ENCODE results near the gene NDUFA5. TPM values are rescaled to one million over a fixed set of nuclear protein-coding genes. Genes with fewer than 3 reads are reported as not detected.

NDUFA5 gene
- total RNA-seq, 1 donor from 2014 or later, result 42.2 TPM

DNA sequence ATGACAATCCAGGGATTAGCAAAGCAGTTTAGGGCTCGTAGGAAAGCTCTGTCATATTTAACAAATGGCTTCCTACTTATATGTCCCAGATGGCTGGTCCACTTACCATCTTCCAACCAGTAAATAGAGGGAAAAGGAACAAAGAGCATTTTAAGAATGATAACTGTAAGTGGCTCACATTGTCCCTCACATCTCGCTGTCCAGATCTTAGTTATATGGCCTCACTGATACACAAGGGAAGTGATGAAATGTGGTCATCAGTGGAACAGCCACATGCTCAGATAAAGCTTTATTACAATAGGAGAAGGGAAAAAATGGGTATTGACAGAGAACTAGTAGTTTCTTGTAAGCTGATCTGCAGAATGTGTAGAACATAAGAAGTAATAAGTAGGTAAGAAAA is 59.0 kb downstream of the NDUFA5 start:
- TF ChIP-seq CTCF (IDR thresholded peaks at IDR 0.05; ENCODE audit: insufficient read depth, low read length, poor library complexity, severe bottlenecking), result no peak
- DNase-seq (ENCODE audit: low read depth), result no peak
- no peak overlapping the region for H3K4me3 ChIP-seq (ENCODE audit: low read depth, low read length)
- H3K36me3 ChIP-seq (ENCODE audit: control insufficient read depth, insufficient read depth, low read length), result no peaks in the 10 kb centered on the region
- no peaks in the 10 kb centered on the region for H3K27me3 ChIP-seq (ENCODE audit: control insufficient read depth, insufficient read depth, low read length)

- no peak for TF ChIP-seq CTCF (IDR thresholded peaks at IDR 0.05; ENCODE audit: insufficient read depth, low read length, poor library complexity, severe bottlenecking)
- Histone ChIP-seq H3K36me3 (ENCODE audit: control insufficient read depth, insufficient read depth, low read length) (no peaks in the 10 kb centered on the region), H3K4me3 (ENCODE audit: low read depth, low read length) (no peak overlapping the region), H3K27me3 (ENCODE audit: control insufficient read depth, insufficient read depth, low read length) (no peaks in the 10 kb centered on the region)
- no peak for DNase-seq (ENCODE audit: low read depth)
Observed at GRCh38 chr7:123498031-123498430, 59.6 kb downstream of the NDUFA5 start.

DNA sequence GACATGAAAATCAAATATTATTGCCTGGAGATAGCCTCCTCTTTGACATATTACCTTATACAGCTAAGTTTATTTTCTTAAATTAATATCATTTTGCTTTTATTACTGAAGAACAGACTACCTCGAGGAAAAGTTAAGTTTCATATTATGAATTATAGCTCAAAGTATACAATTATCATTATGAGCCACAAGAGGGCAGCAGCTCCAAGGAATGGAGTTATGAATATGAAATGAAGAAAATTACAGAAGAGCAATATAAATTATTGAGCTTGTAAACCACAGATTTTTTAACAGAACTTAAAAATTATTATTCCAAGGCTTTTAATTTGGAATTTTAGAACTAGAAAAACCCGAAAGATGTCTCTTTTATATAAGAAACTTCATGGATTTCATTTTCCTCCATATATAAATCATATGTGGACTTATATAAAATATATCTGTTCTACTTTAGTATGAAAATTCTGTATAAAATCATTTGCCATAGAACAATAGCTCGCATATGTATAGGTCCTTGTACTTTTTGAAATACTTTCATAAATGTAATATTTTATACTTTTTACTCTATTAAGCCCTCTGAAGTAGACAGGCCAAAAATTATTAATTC is 63.3 kb downstream of the NDUFA5 start:
- no peak for DNase-seq (ENCODE audit: low read depth)
- peak; percentile 67 for TF ChIP-seq CTCF (IDR thresholded peaks at IDR 0.05; ENCODE audit: insufficient read depth, low read length, poor library complexity, severe bottlenecking)
- Histone ChIP-seq H3K36me3 (ENCODE audit: control insufficient read depth, insufficient read depth, low read length) (no peaks in the 10 kb centered on the region), H3K4me3 (ENCODE audit: low read depth, low read length) (no peak overlapping the region), H3K27me3 (ENCODE audit: control insufficient read depth, insufficient read depth, low read length) (no peaks in the 10 kb centered on the region)

- TF ChIP-seq CTCF (IDR thresholded peaks at IDR 0.05; ENCODE audit: insufficient read depth, low read length, poor library complexity, severe bottlenecking), result no peak
- Histone ChIP-seq H3K36me3 (ENCODE audit: control insufficient read depth, insufficient read depth, low read length) (no peaks in the 10 kb centered on the region), H3K27me3 (ENCODE audit: control insufficient read depth, insufficient read depth, low read length) (no peaks in the 10 kb centered on the region), H3K4me3 (ENCODE audit: low read depth, low read length) (no peak overlapping the region)
- no peak for DNase-seq (ENCODE audit: low read depth)
Observed at GRCh38 chr7:123492485-123492884, 65.1 kb downstream of the NDUFA5 start.

Other genes with a start within 250 kb of the NDUFA5 start
- 0.21 and 0.63 TPM in 2 replicates for gene IQUB, start 23.2 kb downstream of the NDUFA5 start, total RNA-seq
- gene ASB15, start 44.0 kb upstream of the NDUFA5 start, total RNA-seq, result not detected in 2 replicates
- gene LMOD2, start 98.0 kb upstream of the NDUFA5 start, total RNA-seq, result not detected in 2 replicates
- 31.6 and 41.6 TPM in 2 replicates for gene WASL, start 191.2 kb upstream of the NDUFA5 start, total RNA-seq

All from kidney epithelial cell (primary cell).